Sigmoid colon (tissue), 7 donors: ENCODE measurements around the gene FEV. TPM values are rescaled to one million over a fixed set of nuclear protein-coding genes. Genes with fewer than 3 reads are reported as not detected.

Experiments
- DNase-seq: peaks from one replicate; pipeline ENCODE4 v3.0.0-alpha.2; 2019
- H3K27ac ChIP-seq, 4 donors: fragments of 200-600 bp; sonication (generic); one replicate each; pipeline ENCODE4 v1.5.1; 2016 to 2019; ENCODE audit warnings: mild to moderate bottlenecking in 1 of 4
- H3K27me3 ChIP-seq, 3 donors: fragments of 200-600 bp; sonication (generic); one replicate each; pipeline ENCODE4 v1.5.1; 2019; ENCODE audit warnings: mild to moderate bottlenecking in 1 of 3
- H3K36me3 ChIP-seq, 4 donors: fragments of 200-600 bp; sonication (generic); one replicate each; pipeline ENCODE4 v1.5.1; 2016 to 2019
- H3K4me1 ChIP-seq, 4 donors: fragments of 200-600 bp; sonication (generic); one replicate each; pipeline ENCODE4 v1.5.1; 2017 to 2019
- H3K4me3 ChIP-seq, 4 donors: fragments of 200-600 bp; sonication (generic); one replicate each; pipeline ENCODE4 v1.5.1; 2017 to 2019; ENCODE audit warnings: mild to moderate bottlenecking in 2 of 4, moderate library complexity in 1 of 4
- H3K9me3 ChIP-seq, 4 donors: fragments of 200-600 bp in 3 of 4; sonication (generic) in 3 of 4; one replicate each; pipeline versions ENCODE4 v1.5.1 to v1.6.1; 2013 to 2019
- CTCF ChIP-seq, 4 experiments: fragments of 450-650 bp in 3 of 4; fragments of 200-600 bp in 1 of 4; IDR thresholded peaks; one replicate each; pipeline ENCODE4 v1.5.1; 2016 to 2019; ENCODE audit warnings: antibody characterized with exemption in 4 of 4, mild to moderate bottlenecking in 3 of 4, moderate library complexity in 2 of 4
- EP300 ChIP-seq, 4 donors: sonication (generic); formaldehyde crosslinking; IDR thresholded peaks; one replicate each; pipeline ENCODE4 v1.6.1; 2017; ENCODE audit warnings: antibody characterized with exemption in 4 of 4
- POLR2A ChIP-seq, 2 donors: fragments of 450-650 bp; IDR thresholded peaks; one replicate each; pipeline ENCODE4 v1.6.1; 2016; ENCODE audit warnings: antibody characterized with exemption in 2 of 2, mild to moderate bottlenecking in 2 of 2, moderate library complexity in 2 of 2
- POLR2AphosphoS5 ChIP-seq, 4 donors: sonication (generic); formaldehyde crosslinking; IDR thresholded peaks; one replicate each; pipeline ENCODE4 v1.6.1; 2017; ENCODE audit warnings: antibody characterized with exemption in 4 of 4
- WGBS, 2 donors: extraction: QIAGEN DNeasy Blood & Tissue Kit; methylation state at CpG; one replicate each; pipeline ENCODE4 v1.1.7; 2013; 5-methylcytosine and 5-hydroxymethylcytosine counted together
- intact Hi-C: fragments of 100-400 bp; cut with DNase I; formaldehyde crosslinking; loops from one replicate; pipeline ENCODE4 v1.15.1; 2023
- polyA plus RNA-seq, 3 donors: library from polyadenylated mRNA; stranded (reverse); fragments of 200-250 nt; gene quantifications; one replicate each; pipeline ENCODE4 v1.2.3, GENCODE V29; 2013
- total RNA-seq, 4 donors: library from RNA; depleted of rRNA; stranded (reverse); fragments of >200 nt; gene quantifications; one replicate each; pipeline ENCODE4 v1.1.0, GENCODE V29; 2016
- donor health status: healthy with polysubstance abuse.
- donor health status: Bipolar disorder and iron deficiency.
- donor health status: healthy.

Gene FEV
- total and polyA plus RNA-seq, 7 donors, result 0.71 to 6.0 (median 0.77) TPM; not detected in 4

GRCh38 chr2:218963601-218964000, 21.4 kb downstream of the FEV start:
- whole genome bisulfite sequencing, 2 donors, result 18 to 19% methylated on average over 5 of the region's 5 CpGs
- DNase-seq, result no peak
- intact Hi-C loops, result no loop called here
- H3K27me3 ChIP-seq, result peaks cover 53 to 84% (median 69%) of the 10 kb centered on the region in 3 donors
- H3K4me1 ChIP-seq, result peaks cover 0 to 35% (median 24%) of the 10 kb centered on the region in 4 donors
- no peak overlapping the region for H3K4me3 ChIP-seq
- TF ChIP-seq CTCF (IDR thresholded peaks at IDR 0.05) (no peak), POLR2A (IDR thresholded peaks at IDR 0.05) (no peak), EP300 (IDR thresholded peaks at IDR 0.05) (no peak), POLR2AphosphoS5 (IDR thresholded peaks at IDR 0.05) (no peak)
- no peaks in the 10 kb centered on the region for H3K9me3 ChIP-seq
- no peaks in the 10 kb centered on the region for H3K36me3 ChIP-seq
- no peak overlapping the region for H3K27ac ChIP-seq

GRCh38 chr2:218962859-218963492, 22.0 kb downstream of the FEV start:
- no peak for DNase-seq
- Histone ChIP-seq H3K4me3 (no peak overlapping the region), H3K9me3 (no peaks in the 10 kb centered on the region), H3K27me3 (peaks cover 53 to 87% (median 75%) of the 10 kb centered on the region in 3 donors), H3K36me3 (no peaks in the 10 kb centered on the region), H3K27ac (no peak overlapping the region), H3K4me1 (peaks cover 0 to 35% (median 24%) of the 10 kb centered on the region in 4 donors)
- intact Hi-C loops, result no loop called here
- WGBS, 2 donors, result 3 to 5% methylated on average over 42 of the region's 42 CpGs
- TF ChIP-seq CTCF (IDR thresholded peaks at IDR 0.05) (no peak), POLR2AphosphoS5 (IDR thresholded peaks at IDR 0.05) (no peak), POLR2A (IDR thresholded peaks at IDR 0.05) (no peak)

GRCh38 chr2:218961651-218962570, 23.1 kb downstream of the FEV start:
- 17 to 20% methylated on average over 34 of the region's 34 CpGs for WGBS, 2 donors

GRCh38 chr2:218961229-218961628, 23.8 kb downstream of the FEV start:
- Histone ChIP-seq H3K36me3 (no peaks in the 10 kb centered on the region), H3K27me3 (peaks cover 53 to 94% (median 75%) of the 10 kb centered on the region in 3 donors), H3K4me3 (no peak overlapping the region), H3K27ac (no peak overlapping the region), H3K9me3 (no peaks in the 10 kb centered on the region), H3K4me1 (peaks cover 0 to 35% (median 24%) of the 10 kb centered on the region in 4 donors)
- no peak for TF ChIP-seq EP300 (IDR thresholded peaks at IDR 0.05)
- no peak for TF ChIP-seq POLR2A (IDR thresholded peaks at IDR 0.05)
- TF ChIP-seq CTCF (IDR thresholded peaks at IDR 0.05), result no peak
- TF ChIP-seq POLR2AphosphoS5 (IDR thresholded peaks at IDR 0.05), result no peak
- WGBS, 2 donors, result 9 to 10% methylated on average over 4 of the region's 4 CpGs
- no peak for DNase-seq
- intact Hi-C loops, result no loop called here

More at GRCh38 chr2:218961651-218962570, 23.1 kb downstream of the FEV start:
- Histone ChIP-seq H3K36me3 (no peaks in the 10 kb centered on the region), H3K9me3 (no peaks in the 10 kb centered on the region), H3K4me1 (peaks cover 0 to 35% (median 24%) of the 10 kb centered on the region in 4 donors), H3K27me3 (peaks cover 53 to 90% (median 75%) of the 10 kb centered on the region in 3 donors), H3K27ac (no peak overlapping the region), H3K4me3 (no peak overlapping the region)
- intact Hi-C loops, result no loop called here
- no peak for DNase-seq
- TF ChIP-seq POLR2A (IDR thresholded peaks at IDR 0.05) (no peak), EP300 (IDR thresholded peaks at IDR 0.05) (no peak), POLR2AphosphoS5 (IDR thresholded peaks at IDR 0.05) (no peak), CTCF (IDR thresholded peaks at IDR 0.05) (no peak)
